Smooth muscle cell (in vitro differentiated cells): ENCODE results near the gene ZBTB46. TPM values are rescaled to one million over a fixed set of nuclear protein-coding genes. Genes with fewer than 3 reads are reported as not detected.

Source experiments
- DNase-seq: peaks from one replicate; lab custom pipeline; 2025; ENCODE audit not compliant: unreplicated experiment; lab: John Stamatoyannopoulos, UW
- H2AFZ ChIP-seq: fragments of 200-600 bp; sonication (generic); 2 replicates; pipeline ENCODE4 v1.6.0; 2016; ENCODE audit warnings: antibody characterized with exemption, low read depth, mild to moderate bottlenecking
- H3F3A ChIP-seq: fragments of 200-600 bp; sonication (generic); 2 replicates; pipeline ENCODE4 v1.6.0; 2017; ENCODE audit warnings: antibody characterized with exemption, low read depth
- H3K27ac ChIP-seq: fragments of 200-600 bp; sonication (generic); 2 replicates; pipeline ENCODE4 v1.5.1; 2016; ENCODE audit warnings: low read depth, mild to moderate bottlenecking
- H3K27me3 ChIP-seq: fragments of 200-600 bp; sonication (generic); 2 replicates; pipeline ENCODE4 v1.6.1; 2016; ENCODE audit warnings: low read depth, mild to moderate bottlenecking
- H3K36me3 ChIP-seq: fragments of 200-600 bp; sonication (generic); 2 replicates; pipeline ENCODE4 v1.5.1; 2016; ENCODE audit warnings: low read depth
- H3K4me1 ChIP-seq: fragments of 200-600 bp; sonication (generic); 2 replicates; pipeline ENCODE4 v1.5.1; 2016; ENCODE audit warnings: low read depth
- H3K4me2 ChIP-seq: fragments of 200-600 bp; sonication (generic); 2 replicates; pipeline ENCODE4 v1.6.0; 2016; ENCODE audit warnings: mild to moderate bottlenecking
- H3K4me3 ChIP-seq: fragments of 200-600 bp; sonication (generic); 2 replicates; pipeline ENCODE4 v1.5.1; 2016; ENCODE audit warnings: mild to moderate bottlenecking
- H3K79me2 ChIP-seq: fragments of 200-600 bp; sonication (generic); 2 replicates; pipeline ENCODE4 v1.6.0; 2016; ENCODE audit warnings: low read depth, mild to moderate bottlenecking
- H3K9ac ChIP-seq: fragments of 200-600 bp; sonication (generic); 2 replicates; pipeline ENCODE4 v1.6.0; 2016; ENCODE audit warnings: low read depth
- H3K9me3 ChIP-seq: fragments of 200-600 bp; sonication (generic); replicated peaks from 2 replicates; pipeline ENCODE4 v1.5.1; 2016; ENCODE audit warnings: low read depth
- H4K20me1 ChIP-seq: fragments of 200-600 bp; sonication (generic); 2 replicates; pipeline ENCODE4 v1.6.0; 2016; ENCODE audit warnings: low read depth
- WGBS: methylation state at CpG from one replicate; pipeline ENCODE4 v1.1.7; 2016; ENCODE audit warnings: low lambda C conversion rate; 5-methylcytosine and 5-hydroxymethylcytosine counted together
- polyA plus RNA-seq: library from polyadenylated mRNA; unstranded; fragments of >200 nt; fragmentation: Nextera tagmentation; extraction: Ambion mirVana; gene quantifications from 2 replicates; pipeline ENCODE4 v1.2.1, GENCODE V29; 2016
- total RNA-seq: library from RNA; depleted of rRNA; stranded (reverse); fragments of >200 nt; gene quantifications from 2 replicates; pipeline ENCODE4 v1.2.3, GENCODE V29; 2014
- TF ChIP-seq, protein P1 (sequence below): fragments of 200-600 bp; sonication (generic); IDR thresholded peaks from 2 replicates; pipeline ENCODE4 v1.5.1; 2017; ENCODE audit warnings: borderline replicate concordance, mild to moderate bottlenecking, antibody characterized with exemption; ENCODE audit not compliant: insufficient read depth, poor library complexity, severe bottlenecking

ZBTB46 gene
- total and polyA plus RNA-seq, 2 experiments from 2014 or later = 2.3 to 2.7 TPM

GRCh38 chr20:63718996-63719395 is 112.1 kb downstream of the ZBTB46 start:
- no peak overlapping the region for H3K9ac ChIP-seq
- H3K4me2 ChIP-seq = no peak overlapping the region
- no peak overlapping the region for H2AFZ ChIP-seq
- H3K27ac ChIP-seq = no peak overlapping the region
- peaks cover 9% of the 10 kb centered on the region for H4K20me1 ChIP-seq
- H3K36me3 ChIP-seq = peaks cover 21% of the 10 kb centered on the region
- 100% methylated on average over 2 of the region's 2 CpGs for WGBS
- no peaks in the 10 kb centered on the region for H3K9me3 ChIP-seq
- no peak for DNase-seq
- H3K4me1 ChIP-seq = no peaks in the 10 kb centered on the region
- H3K79me2 ChIP-seq = peaks cover 78% of the 10 kb centered on the region
- TF ChIP-seq, protein P1, sequence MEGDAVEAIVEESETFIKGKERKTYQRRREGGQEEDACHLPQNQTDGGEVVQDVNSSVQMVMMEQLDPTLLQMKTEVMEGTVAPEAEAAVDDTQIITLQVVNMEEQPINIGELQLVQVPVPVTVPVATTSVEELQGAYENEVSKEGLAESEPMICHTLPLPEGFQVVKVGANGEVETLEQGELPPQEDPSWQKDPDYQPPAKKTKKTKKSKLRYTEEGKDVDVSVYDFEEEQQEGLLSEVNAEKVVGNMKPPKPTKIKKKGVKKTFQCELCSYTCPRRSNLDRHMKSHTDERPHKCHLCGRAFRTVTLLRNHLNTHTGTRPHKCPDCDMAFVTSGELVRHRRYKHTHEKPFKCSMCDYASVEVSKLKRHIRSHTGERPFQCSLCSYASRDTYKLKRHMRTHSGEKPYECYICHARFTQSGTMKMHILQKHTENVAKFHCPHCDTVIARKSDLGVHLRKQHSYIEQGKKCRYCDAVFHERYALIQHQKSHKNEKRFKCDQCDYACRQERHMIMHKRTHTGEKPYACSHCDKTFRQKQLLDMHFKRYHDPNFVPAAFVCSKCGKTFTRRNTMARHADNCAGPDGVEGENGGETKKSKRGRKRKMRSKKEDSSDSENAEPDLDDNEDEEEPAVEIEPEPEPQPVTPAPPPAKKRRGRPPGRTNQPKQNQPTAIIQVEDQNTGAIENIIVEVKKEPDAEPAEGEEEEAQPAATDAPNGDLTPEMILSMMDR = no peak
- no peaks in the 10 kb centered on the region for H3K27me3 ChIP-seq
- H3F3A ChIP-seq = no peaks in the 10 kb centered on the region
- no peak overlapping the region for H3K4me3 ChIP-seq

GRCh38 chr20:63714858-63715257 is 116.2 kb downstream of the ZBTB46 start:
- no peak for DNase-seq
- Histone ChIP-seq H3K27me3 (no peaks in the 10 kb centered on the region), H3K9ac (no peak overlapping the region), H3K4me2 (no peak overlapping the region), H4K20me1 (no peaks in the 10 kb centered on the region), H3K79me2 (peaks cover 92% of the 10 kb centered on the region), H3F3A (no peaks in the 10 kb centered on the region), H3K9me3 (peaks cover 9% of the 10 kb centered on the region), H3K36me3 (peaks cover 37% of the 10 kb centered on the region), H3K4me3 (no peak overlapping the region), H3K4me1 (no peaks in the 10 kb centered on the region), H3K27ac (no peak overlapping the region), H2AFZ (no peak overlapping the region)
- 98% methylated on average over 5 of the region's 5 CpGs for WGBS
- TF ChIP-seq, protein P1 = no peak

- TF ChIP-seq, protein P1 = no peak
- Histone ChIP-seq H3K79me2 (peaks cover 91% of the 10 kb centered on the region), H2AFZ (no peak overlapping the region), H3K4me2 (no peak overlapping the region), H3K27me3 (no peaks in the 10 kb centered on the region), H3F3A (no peaks in the 10 kb centered on the region), H4K20me1 (peaks cover 11% of the 10 kb centered on the region), H3K9me3 (peaks cover 9% of the 10 kb centered on the region), H3K9ac (no peak overlapping the region), H3K27ac (no peak overlapping the region), H3K4me3 (no peak overlapping the region), H3K36me3 (peaks cover 26% of the 10 kb centered on the region), H3K4me1 (peaks cover 8% of the 10 kb centered on the region)
- WGBS = 100% methylated on average over 1 of the region's 1 CpG
- DNase-seq = no peak
These were observed 118.9 kb downstream of the ZBTB46 start for GRCh38 chr20:63712191-63712590.

GRCh38 chr20:63711085-63711645 is 119.9 kb downstream of the ZBTB46 start:
- H3K9ac ChIP-seq = no peak overlapping the region
- peaks cover 11% of the 10 kb centered on the region for H4K20me1 ChIP-seq
- no peak overlapping the region for H3K4me3 ChIP-seq
- no peak overlapping the region for H2AFZ ChIP-seq
- DNase-seq = no peak
- H3K27me3 ChIP-seq = no peaks in the 10 kb centered on the region
- 89% methylated on average over 12 of the region's 12 CpGs for whole genome bisulfite sequencing
- H3K36me3 ChIP-seq = peaks cover 26% of the 10 kb centered on the region
- H3K9me3 ChIP-seq = peaks cover 9% of the 10 kb centered on the region
- H3K4me2 ChIP-seq = no peak overlapping the region
- no peaks in the 10 kb centered on the region for H3F3A ChIP-seq
- H3K27ac ChIP-seq = no peak overlapping the region
- TF ChIP-seq, protein P1 = no peak
- H3K79me2 ChIP-seq = peaks cover 93% of the 10 kb centered on the region
- peaks cover 14% of the 10 kb centered on the region for H3K4me1 ChIP-seq
